Endodermal cell (in vitro differentiated cells): ENCODE measurements around the gene MBD4. TPM values are rescaled to one million over a fixed set of nuclear protein-coding genes. Genes with fewer than 3 reads are reported as not detected.
A peak's percentile ranks its signal among the peaks of the same experiment; 100 is the strongest.
"Not testable (repeated sequence)": the region's sequence is repeated elsewhere in the genome, so short reads cannot be mapped to it uniquely, and the experiment has no call there.

ENCODE experiments used
- DNase-seq: peaks from one replicate; pipeline ENCODE4 v3.0.0-alpha.2; 2017
- H3K27ac ChIP-seq: 2 replicates; pipeline ENCODE4 v1.5.1; 2013; ENCODE audit warnings: mild to moderate bottlenecking, low read depth, low read length, moderate library complexity
- H3K27me3 ChIP-seq: 2 replicates; pipeline ENCODE4 v1.6.1; 2013; ENCODE audit warnings: mild to moderate bottlenecking, low read length, moderate library complexity; ENCODE audit not compliant: insufficient read depth, control insufficient read depth, poor library complexity, severe bottlenecking
- H3K36me3 ChIP-seq: 2 replicates; pipeline ENCODE4 v1.7.0; 2013; ENCODE audit warnings: mild to moderate bottlenecking, low read length, moderate library complexity; ENCODE audit not compliant: control insufficient read depth, insufficient read depth
- H3K4me1 ChIP-seq: one replicate; pipeline ENCODE4 v1.7.0; 2013; ENCODE audit warnings: low read length; ENCODE audit not compliant: control insufficient read depth, insufficient read depth
- H3K4me3 ChIP-seq: 2 replicates; pipeline ENCODE4 v1.5.1; 2013; ENCODE audit warnings: mild to moderate bottlenecking, low read length, moderate library complexity
- H3K9ac ChIP-seq: 2 replicates; pipeline ENCODE4 v1.6.1; 2013; ENCODE audit warnings: mild to moderate bottlenecking, low read length, moderate library complexity; ENCODE audit not compliant: poor library complexity, severe bottlenecking; ENCODE audit errors: extremely low read depth
- H3K9me3 ChIP-seq: 2 replicates; pipeline ENCODE4 v1.6.1; 2013; ENCODE audit warnings: mild to moderate bottlenecking, low read length, moderate library complexity; ENCODE audit not compliant: control insufficient read depth
- H3K27ac Mint-ChIP-seq: 2 replicates; pipeline ENCODE4 v1.8.0; 2020; ENCODE audit warnings: mixed read lengths
- H3K27me3 Mint-ChIP-seq: 2 replicates; pipeline ENCODE4 v1.8.0; 2021; ENCODE audit warnings: mild to moderate bottlenecking, mixed read lengths; ENCODE audit not compliant: insufficient read depth
- H3K36me3 Mint-ChIP-seq: 2 replicates; pipeline ENCODE4 v1.8.0; 2020; ENCODE audit warnings: low read depth, mixed read lengths
- H3K4me1 Mint-ChIP-seq: 2 replicates; pipeline ENCODE4 v1.8.0; 2020; ENCODE audit warnings: mixed read lengths
- H3K4me3 Mint-ChIP-seq: 2 replicates; pipeline ENCODE4 v1.8.0; 2020; ENCODE audit warnings: mild to moderate bottlenecking, moderate library complexity, mixed read lengths
- H3K9me3 Mint-ChIP-seq: 2 replicates; pipeline ENCODE4 v1.8.0; 2020; ENCODE audit warnings: mild to moderate bottlenecking, mixed read lengths
- CTCF ChIP-seq: fragments of 200-600 bp; sonication (generic); conservative IDR thresholded peaks from 2 replicates; pipeline ENCODE4 v1.5.0; 2021; ENCODE audit warnings: antibody characterized with exemption, mild to moderate bottlenecking
- WGBS, 2 experiments: methylation state at CpG; one replicate each; pipeline versions ENCODE4 v1.1.5 to v1.1.7; 2013; ENCODE audit warnings: missing lambda C conversion rate in 2 of 2, mixed read lengths in 1 of 2; ENCODE audit not compliant: insufficient coverage in 1 of 2, insufficient read length in 1 of 2; 5-methylcytosine and 5-hydroxymethylcytosine counted together
- total RNA-seq, 2 donors: library from RNA; stranded (reverse); fragmentation: NEBNext Ultra II Directional in 1 of 2; extraction: Animal tissue kit (Norgen Biotek cat#: 25700) in 1 of 2; gene quantifications; 2 replicates in 1 of 2; 3 replicates in 1 of 2; pipeline ENCODE4 v1.2.1, GENCODE V29; 2021

Gene MBD4
- total RNA-seq, 2 donors from 2014 or later: 39.5 to 45.5 TPM

- Mint-ChIP-seq H3K27ac (no peak overlapping the region), H3K36me3 (peaks cover 56% of the 10 kb centered on the region), H3K9me3 (no peaks in the 10 kb centered on the region), H3K4me1 (peaks cover 23% of the 10 kb centered on the region), H3K4me3 (no peak overlapping the region), H3K27me3 (no peaks in the 10 kb centered on the region)
- Histone ChIP-seq H3K9me3 (no peaks in the 10 kb centered on the region), H3K4me3 (no peak overlapping the region), H3K36me3 (peaks cover 63% of the 10 kb centered on the region), H3K27me3 (no peaks in the 10 kb centered on the region), H3K4me1 (peaks cover 4% of the 10 kb centered on the region), H3K9ac (no peak overlapping the region), H3K27ac (no peak overlapping the region)
- TF ChIP-seq CTCF: no peak
- no peak for DNase-seq
- 92 to 97% methylated on average over 6 of the region's 6 CpGs for WGBS, 2 experiments
Observed at GRCh38 chr3:129393271-129393670, 46.5 kb downstream of the MBD4 start.

GRCh38 chr3:129392106-129392887 is 47.5 kb downstream of the MBD4 start:
- H3K27ac ChIP-seq, H3K4me1 ChIP-seq, H3K4me3 ChIP-seq, H3K27me3 Mint-ChIP-seq, DNase-seq, H3K9ac ChIP-seq, H3K4me3 Mint-ChIP-seq, H3K9me3 ChIP-seq, H3K9me3 Mint-ChIP-seq, H3K27me3 ChIP-seq: not testable (repeated sequence)
- H3K4me1 Mint-ChIP-seq: peaks cover 29% of the 10 kb centered on the region
- peaks cover 69% of the 10 kb centered on the region for H3K36me3 ChIP-seq
- H3K27ac Mint-ChIP-seq: peak overlapping the region; percentile 66
- peaks cover 65% of the 10 kb centered on the region for H3K36me3 Mint-ChIP-seq
- 86 to 100% methylated on average over 3 to 5 of the region's 8 CpGs for WGBS, 2 experiments

GRCh38 chr3:129391583-129391982 is 48.2 kb downstream of the MBD4 start:
- H3K9me3 ChIP-seq, H3K27me3 ChIP-seq, H3K4me3 ChIP-seq, H3K9ac ChIP-seq, DNase-seq, H3K27me3 Mint-ChIP-seq, H3K4me1 ChIP-seq, H3K27ac ChIP-seq, H3K4me3 Mint-ChIP-seq, H3K27ac Mint-ChIP-seq, H3K9me3 Mint-ChIP-seq: not testable (repeated sequence)
- Mint-ChIP-seq H3K36me3 (peaks cover 67% of the 10 kb centered on the region), H3K4me1 (peaks cover 31% of the 10 kb centered on the region)
- peaks cover 68% of the 10 kb centered on the region for H3K36me3 ChIP-seq
- WGBS, 2 experiments: 95% methylated on average over 3 of the region's 4 CpGs; no CpG with 5 or more reads in 1 of the 2 experiments

GRCh38 chr3:129389572-129389937 is 50.2 kb downstream of the MBD4 start:
- no peak for TF ChIP-seq CTCF
- no peak overlapping the region for H3K4me3 ChIP-seq
- Mint-ChIP-seq H3K36me3 (peaks cover 56% of the 10 kb centered on the region), H3K27me3 (no peaks in the 10 kb centered on the region), H3K9me3 (no peaks in the 10 kb centered on the region), H3K4me3 (no peak overlapping the region), H3K4me1 (peaks cover 36% of the 10 kb centered on the region), H3K27ac (peak overlapping the region; percentile 90)
- H3K36me3 ChIP-seq: peaks cover 49% of the 10 kb centered on the region
- peaks cover 5% of the 10 kb centered on the region for H3K9me3 ChIP-seq
- no peak for DNase-seq
- WGBS, 2 experiments: 92% methylated on average over 3 of the region's 3 CpGs; no CpG with 5 or more reads in 1 of the 2 experiments
- H3K9ac ChIP-seq: no peak overlapping the region
- H3K27ac ChIP-seq: peak overlapping the region; percentile 57
- peaks cover 4% of the 10 kb centered on the region for H3K4me1 ChIP-seq
- no peaks in the 10 kb centered on the region for H3K27me3 ChIP-seq

GRCh38 chr3:129388791-129389571 is 50.8 kb downstream of the MBD4 start:
- H3K4me1 ChIP-seq, H3K27me3 ChIP-seq, H3K4me3 Mint-ChIP-seq, H3K9me3 Mint-ChIP-seq, H3K9me3 ChIP-seq, H3K4me3 ChIP-seq, H3K27me3 Mint-ChIP-seq: not testable (repeated sequence)
- Histone ChIP-seq H3K36me3 (peaks cover 49% of the 10 kb centered on the region), H3K27ac (peak overlapping the region; percentile 57), H3K9ac (peak overlapping the region; percentile 7)
- Mint-ChIP-seq H3K27ac (peak overlapping the region; percentile 90), H3K36me3 (peaks cover 56% of the 10 kb centered on the region), H3K4me1 (peaks cover 36% of the 10 kb centered on the region)
- DNase-seq: peak; percentile 73
- WGBS, 2 experiments: 43 to 96% methylated on average over 3 to 8 of the region's 8 CpGs
